GM23338 (cell line): Measurements from ENCODE around the gene AGAP1. TPM values are rescaled to one million over a fixed set of nuclear protein-coding genes. Genes with fewer than 3 reads are reported as not detected.
A peak's percentile ranks its signal among the peaks of the same experiment; 100 is the strongest.
"Not testable (repeated sequence)": the region's sequence is repeated elsewhere in the genome, so short reads cannot be mapped to it uniquely, and the experiment has no call there.

Source experiments
- ATAC-seq: fragments of 200-7000 bp; cut with Tn5 transposase; 3 replicates; pipeline ENCODE4 v1.9.1; 2020
- DNase-seq: peaks from one replicate; pipeline ENCODE4 v3.0.0-alpha.2; 2015; ENCODE audit warnings: low spot score
- H2AFZ ChIP-seq: fragments of 200-600 bp; sonication (generic); 2 replicates; pipeline ENCODE4 v1.8.0; 2016; ENCODE audit warnings: antibody characterized with exemption, mild to moderate bottlenecking, moderate library complexity
- H3F3A ChIP-seq: fragments of 200-600 bp; sonication (generic); replicated peaks from 2 replicates; pipeline ENCODE4 v1.8.0; 2017; ENCODE audit warnings: antibody characterized with exemption, mixed run types, low read depth
- H3K27ac ChIP-seq: fragments of 200-600 bp; sonication (generic); 2 replicates; pipeline ENCODE4 v1.6.1; 2016; ENCODE audit warnings: low read depth
- H3K27me3 ChIP-seq: fragments of 200-600 bp; sonication (generic); 2 replicates; pipeline ENCODE4 v1.8.0; 2016; ENCODE audit warnings: mild to moderate bottlenecking, mixed run types, moderate library complexity; ENCODE audit not compliant: insufficient read depth
- H3K36me3 ChIP-seq: fragments of 200-600 bp; sonication (generic); 2 replicates; pipeline ENCODE4 v1.8.0; 2016; ENCODE audit warnings: mild to moderate bottlenecking; ENCODE audit not compliant: insufficient read depth
- H3K4me1 ChIP-seq: fragments of 200-600 bp; sonication (generic); 2 replicates; pipeline ENCODE4 v1.8.0; 2016; ENCODE audit warnings: mild to moderate bottlenecking, moderate library complexity; ENCODE audit not compliant: insufficient read depth
- H3K4me2 ChIP-seq: fragments of 200-600 bp; sonication (generic); 2 replicates; pipeline ENCODE4 v1.7.1; 2017; ENCODE audit warnings: mixed run types
- H3K4me3 ChIP-seq: fragments of 200-600 bp; sonication (generic); 2 replicates; pipeline ENCODE4 v1.6.1; 2016; ENCODE audit warnings: mixed run types
- H3K79me2 ChIP-seq: fragments of 200-600 bp; sonication (generic); replicated peaks from 2 replicates; pipeline ENCODE4 v1.8.0; 2017; ENCODE audit warnings: mild to moderate bottlenecking; ENCODE audit not compliant: insufficient read depth
- H3K9me2 ChIP-seq: fragments of 200-600 bp; sonication (generic); 2 replicates; pipeline ENCODE4 v1.8.0; 2017; ENCODE audit not compliant: insufficient read depth
- H4K20me1 ChIP-seq: fragments of 200-600 bp; sonication (generic); replicated peaks from 2 replicates; pipeline ENCODE4 v1.8.0; 2017; ENCODE audit warnings: mild to moderate bottlenecking; ENCODE audit not compliant: insufficient read depth
- H3K27ac Mint-ChIP-seq: 2 replicates; pipeline ENCODE4 v1.8.0; 2020; ENCODE audit warnings: inconsistent platforms, mild to moderate bottlenecking, moderate library complexity, mixed read lengths
- H3K27me3 Mint-ChIP-seq: 3 replicates; pipeline ENCODE4 v1.8.0; 2022; ENCODE audit warnings: low read depth, mild to moderate bottlenecking, moderate library complexity, mixed read lengths, inconsistent platforms; ENCODE audit not compliant: insufficient read depth, poor library complexity
- H3K36me3 Mint-ChIP-seq: 3 replicates; pipeline ENCODE4 v1.8.0; 2021; ENCODE audit warnings: low read depth, mild to moderate bottlenecking, inconsistent platforms, moderate library complexity, mixed read lengths
- H3K4me1 Mint-ChIP-seq: 3 replicates; pipeline ENCODE4 v1.8.0; 2020; ENCODE audit warnings: mild to moderate bottlenecking, inconsistent platforms, mixed read lengths
- H3K4me3 Mint-ChIP-seq: 3 replicates; pipeline ENCODE4 v1.8.0; 2021; ENCODE audit warnings: moderate library complexity, mild to moderate bottlenecking, inconsistent platforms, mixed read lengths
- H3K9me3 Mint-ChIP-seq: 3 replicates; pipeline ENCODE4 v1.8.0; 2020; ENCODE audit warnings: moderate library complexity, mild to moderate bottlenecking, inconsistent platforms, mixed read lengths
- EZH2 ChIP-seq: fragments of 200-600 bp; sonication (generic); IDR thresholded peaks from one replicate; pipeline ENCODE4 v1.8.0; 2017; ENCODE audit warnings: antibody characterized with exemption, mild to moderate bottlenecking, low read depth; ENCODE audit not compliant: unreplicated experiment
- EZH2phosphoT487 ChIP-seq: fragments of 200-600 bp; sonication (generic); IDR thresholded peaks from one replicate; pipeline ENCODE4 v1.8.1; 2018; ENCODE audit warnings: antibody characterized with exemption; ENCODE audit not compliant: unreplicated experiment
- NANOG ChIP-seq: IDR thresholded peaks from 2 replicates; pipeline ENCODE4 v1.6.1; 2016; ENCODE audit warnings: antibody characterized with exemption, borderline replicate concordance
- ZNF114 ChIP-seq: fragments of 250-450 bp; sonication (Bioruptor Pico); IDR thresholded peaks from 2 replicates; pipeline ENCODE4 v1.5.0; 2020; ENCODE audit warnings: mild to moderate bottlenecking, moderate library complexity
- ZNF462 ChIP-seq: fragments of 250-450 bp; sonication (Bioruptor Pico); IDR thresholded peaks from 2 replicates; pipeline ENCODE4 v1.5.0; 2020; ENCODE audit warnings: mild to moderate bottlenecking, moderate library complexity
- polyA plus RNA-seq: library from polyadenylated mRNA; unstranded; fragments of >200 nt; fragmentation: Nextera tagmentation; extraction: Ambion mirVana; gene quantifications from 2 replicates; pipeline ENCODE4 v1.2.1, GENCODE V29; 2016
- total RNA-seq: library from RNA; depleted of rRNA; stranded (reverse); fragments of >200 nt; shearing (Covaris generic); gene quantifications from 2 replicates; pipeline ENCODE4 v1.2.3, GENCODE V29; 2014
- TF ChIP-seq, protein P1 (sequence below): IDR thresholded peaks from one replicate; pipeline ENCODE4 v1.6.1; 2018; ENCODE audit warnings: antibody characterized with exemption; ENCODE audit not compliant: unreplicated experiment

AGAP1 gene
- total and polyA plus RNA-seq, 2 experiments from 2014 or later: 13.3 to 27.9 TPM

- no peak for TF ChIP-seq NANOG
- no peak for TF ChIP-seq ZNF462 (CRISPR knock-in tag)
- TF ChIP-seq EZH2: no peak
- TF ChIP-seq, protein P1, sequence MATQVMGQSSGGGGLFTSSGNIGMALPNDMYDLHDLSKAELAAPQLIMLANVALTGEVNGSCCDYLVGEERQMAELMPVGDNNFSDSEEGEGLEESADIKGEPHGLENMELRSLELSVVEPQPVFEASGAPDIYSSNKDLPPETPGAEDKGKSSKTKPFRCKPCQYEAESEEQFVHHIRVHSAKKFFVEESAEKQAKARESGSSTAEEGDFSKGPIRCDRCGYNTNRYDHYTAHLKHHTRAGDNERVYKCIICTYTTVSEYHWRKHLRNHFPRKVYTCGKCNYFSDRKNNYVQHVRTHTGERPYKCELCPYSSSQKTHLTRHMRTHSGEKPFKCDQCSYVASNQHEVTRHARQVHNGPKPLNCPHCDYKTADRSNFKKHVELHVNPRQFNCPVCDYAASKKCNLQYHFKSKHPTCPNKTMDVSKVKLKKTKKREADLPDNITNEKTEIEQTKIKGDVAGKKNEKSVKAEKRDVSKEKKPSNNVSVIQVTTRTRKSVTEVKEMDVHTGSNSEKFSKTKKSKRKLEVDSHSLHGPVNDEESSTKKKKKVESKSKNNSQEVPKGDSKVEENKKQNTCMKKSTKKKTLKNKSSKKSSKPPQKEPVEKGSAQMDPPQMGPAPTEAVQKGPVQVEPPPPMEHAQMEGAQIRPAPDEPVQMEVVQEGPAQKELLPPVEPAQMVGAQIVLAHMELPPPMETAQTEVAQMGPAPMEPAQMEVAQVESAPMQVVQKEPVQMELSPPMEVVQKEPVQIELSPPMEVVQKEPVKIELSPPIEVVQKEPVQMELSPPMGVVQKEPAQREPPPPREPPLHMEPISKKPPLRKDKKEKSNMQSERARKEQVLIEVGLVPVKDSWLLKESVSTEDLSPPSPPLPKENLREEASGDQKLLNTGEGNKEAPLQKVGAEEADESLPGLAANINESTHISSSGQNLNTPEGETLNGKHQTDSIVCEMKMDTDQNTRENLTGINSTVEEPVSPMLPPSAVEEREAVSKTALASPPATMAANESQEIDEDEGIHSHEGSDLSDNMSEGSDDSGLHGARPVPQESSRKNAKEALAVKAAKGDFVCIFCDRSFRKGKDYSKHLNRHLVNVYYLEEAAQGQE: no peak
- TF ChIP-seq EZH2phosphoT487: no peak
- no peak for TF ChIP-seq ZNF114 (CRISPR knock-in tag)
- Histone ChIP-seq H3K27ac (no peak overlapping the region), H3K4me2 (no peak overlapping the region), H3K27me3 (no peaks in the 10 kb centered on the region), H2AFZ (no peak overlapping the region), H3K79me2 (peaks cover 75% of the 10 kb centered on the region), H4K20me1 (peaks cover 3% of the 10 kb centered on the region; the same call in 1 of the 2 replicates), H3F3A (no peaks in the 10 kb centered on the region), H3K4me3 (no peak overlapping the region), H3K36me3 (no peaks in the 10 kb centered on the region; the same call in 1 of the 2 replicates), H3K4me1 (peaks cover 8% of the 10 kb centered on the region; the same call in 1 of the 2 replicates), H3K9me2 (no peaks in the 10 kb centered on the region)
- H3K9me3 Mint-ChIP-seq: peaks cover 11% of the 10 kb centered on the region
- no peak overlapping the region for H3K4me3 Mint-ChIP-seq
- no peak for ATAC-seq
- H3K27me3 Mint-ChIP-seq: peaks cover 7% of the 10 kb centered on the region
- H3K36me3 Mint-ChIP-seq: peaks cover 19% of the 10 kb centered on the region
- H3K27ac Mint-ChIP-seq: peak overlapping the region; percentile 84; the same call in 1 of the 2 replicates
- no peak for DNase-seq
- peaks cover 39% of the 10 kb centered on the region for H3K4me1 Mint-ChIP-seq
These were observed 108.3 kb downstream of the AGAP1 start for GRCh38 chr2:235601960-235602704.

DNA sequence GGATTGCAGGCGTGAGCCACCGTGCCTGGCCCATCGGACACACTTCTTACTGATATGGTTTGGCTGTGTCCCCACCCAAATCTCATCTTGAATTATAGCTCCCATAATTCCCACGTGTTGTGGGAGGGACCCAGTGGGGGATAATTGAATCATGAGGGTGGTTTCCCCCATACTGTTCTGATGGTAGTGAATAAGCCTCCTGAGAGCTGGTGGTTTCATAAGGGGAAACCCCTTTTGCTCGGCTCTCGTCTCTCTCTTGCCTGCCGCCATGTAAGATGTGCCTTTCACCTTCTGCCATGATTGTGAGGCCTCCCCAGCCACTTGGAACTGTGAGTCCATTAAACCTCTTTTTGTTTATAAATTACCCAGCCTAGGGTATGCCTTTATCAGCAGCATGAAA, 109.1 kb downstream of the AGAP1 start:
- not testable (repeated sequence) for H3K9me2 ChIP-seq, H3K27me3 Mint-ChIP-seq, H3K4me2 ChIP-seq, H3K4me1 ChIP-seq, H3F3A ChIP-seq, ATAC-seq, H3K27ac Mint-ChIP-seq, H3K27ac ChIP-seq, H3K4me3 ChIP-seq, H2AFZ ChIP-seq, DNase-seq, H3K4me3 Mint-ChIP-seq, H4K20me1 ChIP-seq, H3K36me3 ChIP-seq, H3K27me3 ChIP-seq
- Mint-ChIP-seq H3K36me3 (peaks cover 19% of the 10 kb centered on the region), H3K4me1 (peaks cover 37% of the 10 kb centered on the region), H3K9me3 (peaks cover 11% of the 10 kb centered on the region)
- peaks cover 82% of the 10 kb centered on the region for H3K79me2 ChIP-seq
